ENCODE data around the gene PRR22.
"Not testable (repeated sequence)": the region's sequence is repeated elsewhere in the genome, so short reads cannot be mapped to it uniquely, and the experiment has no call there.

The PRR22 gene

GRCh38 chr19:5790559-5791520, 6.3 kb upstream of the PRR22 start, which contains the start of gene DUS3L:
Gene DUS3L, minus strand, starts transcription at chr19:5791163. Its CDS starts 22 bp downstream, at chr19:5791141.
- DNase-seq (ENCODE audit: low read depth in 2 of 2): peak; percentile 89 to 92

- no peak for DNase-seq (ENCODE audit: low read depth in 2 of 2)
These were observed 5.5 kb upstream of the PRR22 start for GRCh38 chr19:5789886-5790558.

- no peak for DNase-seq (ENCODE audit: low read depth in 2 of 2)
These were observed 4.8 kb upstream of the PRR22 start for GRCh38 chr19:5789351-5789761.

GRCh38 chr19:5788422-5788821, 3.9 kb upstream of the PRR22 start:
- no peak for DNase-seq (ENCODE audit: low read depth in 2 of 2)

GRCh38 chr19:5787409-5788182, 3.0 kb upstream of the PRR22 start:
- no peak for DNase-seq (ENCODE audit: low read depth in 2 of 2)

GRCh38 chr19:5786593-5787408, 2.3 kb upstream of the PRR22 start:
- no peak for DNase-seq (ENCODE audit: low read depth in 2 of 2)

GRCh38 chr19:5785423-5785822, 877 bp upstream of the PRR22 start:
- DNase-seq (ENCODE audit: low read depth in 2 of 2): no peak

- DNase-seq (ENCODE audit: low read depth in 2 of 2): no peak
These were observed 1.3 kb downstream of the PRR22 start for GRCh38 chr19:5782945-5783919.

GRCh38 chr19:5782322-5782721, 2.2 kb downstream of the PRR22 start:
- no peak for DNase-seq (ENCODE audit: low read depth in 2 of 2)

GRCh38 chr19:5780916-5781315, 3.6 kb downstream of the PRR22 start:
- not testable (repeated sequence) for DNase-seq (ENCODE audit: low read depth in 2 of 2)

- no peak for DNase-seq (ENCODE audit: low read depth in 2 of 2)
These were observed 6.1 kb downstream of the PRR22 start for GRCh38 chr19:5778402-5778801.

- no peak for DNase-seq (ENCODE audit: low read depth in 2 of 2)
These were observed 8.8 kb downstream of the PRR22 start for GRCh38 chr19:5775668-5776309.

- no peak for DNase-seq (ENCODE audit: low read depth in 2 of 2)
These were observed 9.6 kb downstream of the PRR22 start for GRCh38 chr19:5774921-5775320.

- DNase-seq (ENCODE audit: low read depth in 2 of 2): no peak
These were observed 11.3 kb downstream of the PRR22 start for GRCh38 chr19:5773276-5773675.

- no peak for DNase-seq (ENCODE audit: low read depth in 2 of 2)
These were observed 12.1 kb downstream of the PRR22 start for GRCh38 chr19:5772416-5772815.

- DNase-seq (ENCODE audit: low read depth in 2 of 2): no peak
These were observed 16.6 kb downstream of the PRR22 start for GRCh38 chr19:5767949-5768348.

GRCh38 chr19:5765220-5765619, 19.3 kb downstream of the PRR22 start:
- DNase-seq (ENCODE audit: low read depth in 2 of 2): no peak

- DNase-seq (ENCODE audit: low read depth in 2 of 2): no peak
These were observed 21.8 kb downstream of the PRR22 start for GRCh38 chr19:5762608-5763217.

GRCh38 chr19:5753743-5754142, 30.8 kb downstream of the PRR22 start:
- no peak for DNase-seq (ENCODE audit: low read depth in 2 of 2)

Data from activated CD8-positive, alpha-beta memory T cell treated with anti-CD3 and anti-CD28 coated beads for 4 hours (primary cell).